ENCODE measurements around the gene HCRTR2.

DNA sequence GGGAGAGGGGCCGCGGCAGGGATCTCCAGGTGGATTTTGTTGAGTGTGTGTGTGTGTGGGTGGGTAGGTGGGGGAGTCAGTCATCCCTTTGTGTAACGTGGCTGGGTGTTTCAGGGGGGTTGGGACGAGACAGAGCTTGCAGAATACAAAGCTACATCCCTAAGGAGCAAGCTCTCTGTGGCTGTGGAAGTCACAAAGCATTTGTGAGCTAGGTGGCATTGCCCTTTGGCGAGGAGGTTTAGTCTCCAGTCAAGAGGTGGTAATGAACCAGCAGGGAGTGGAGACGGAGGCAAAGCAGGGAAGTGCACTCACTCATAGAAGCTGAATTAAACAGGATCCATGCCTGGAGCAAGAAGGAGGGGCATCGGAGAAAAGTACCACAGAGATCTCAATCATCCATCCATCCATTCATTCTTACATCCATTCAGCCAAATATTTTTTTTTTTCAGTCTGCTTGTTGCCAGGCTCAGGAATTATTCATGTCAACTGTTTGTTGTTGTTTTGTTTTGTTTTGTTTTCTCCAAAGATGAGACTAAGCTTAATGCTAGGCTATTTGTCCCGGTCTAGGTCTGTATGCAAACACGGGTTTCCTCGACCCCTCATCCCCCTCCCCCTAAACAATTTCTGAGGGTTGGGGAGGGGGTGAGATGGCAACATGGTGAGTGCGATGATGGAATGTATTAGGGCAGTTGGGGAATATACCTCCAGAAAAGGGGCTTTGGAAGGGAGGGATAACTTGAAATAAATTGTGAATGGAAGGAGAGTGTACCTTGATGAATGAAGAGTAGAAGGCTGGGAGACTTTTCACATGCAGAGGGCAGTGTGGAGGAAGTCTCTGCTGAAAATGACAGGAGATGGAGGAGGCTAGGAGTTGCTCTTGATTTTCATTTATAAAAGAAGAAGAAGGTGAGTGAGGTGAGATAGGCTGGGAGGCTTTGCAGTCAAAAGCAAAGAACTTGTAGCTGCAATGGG, 1.0 kb downstream of the HCRTR2 start:
- TF ChIP-seq, protein P1, sequence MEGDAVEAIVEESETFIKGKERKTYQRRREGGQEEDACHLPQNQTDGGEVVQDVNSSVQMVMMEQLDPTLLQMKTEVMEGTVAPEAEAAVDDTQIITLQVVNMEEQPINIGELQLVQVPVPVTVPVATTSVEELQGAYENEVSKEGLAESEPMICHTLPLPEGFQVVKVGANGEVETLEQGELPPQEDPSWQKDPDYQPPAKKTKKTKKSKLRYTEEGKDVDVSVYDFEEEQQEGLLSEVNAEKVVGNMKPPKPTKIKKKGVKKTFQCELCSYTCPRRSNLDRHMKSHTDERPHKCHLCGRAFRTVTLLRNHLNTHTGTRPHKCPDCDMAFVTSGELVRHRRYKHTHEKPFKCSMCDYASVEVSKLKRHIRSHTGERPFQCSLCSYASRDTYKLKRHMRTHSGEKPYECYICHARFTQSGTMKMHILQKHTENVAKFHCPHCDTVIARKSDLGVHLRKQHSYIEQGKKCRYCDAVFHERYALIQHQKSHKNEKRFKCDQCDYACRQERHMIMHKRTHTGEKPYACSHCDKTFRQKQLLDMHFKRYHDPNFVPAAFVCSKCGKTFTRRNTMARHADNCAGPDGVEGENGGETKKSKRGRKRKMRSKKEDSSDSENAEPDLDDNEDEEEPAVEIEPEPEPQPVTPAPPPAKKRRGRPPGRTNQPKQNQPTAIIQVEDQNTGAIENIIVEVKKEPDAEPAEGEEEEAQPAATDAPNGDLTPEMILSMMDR (IDR thresholded peaks at IDR 0.05) = no peak
- TF ChIP-seq POLR2A (IDR thresholded peaks at IDR 0.05) = no peak
